ENCODE results near the gene TRIO.

The TRIO gene

GRCh38 chr5:14504332-14504727, 361.2 kb downstream of the TRIO start:
- no peak for DNase-seq (ENCODE audit: low read depth)
- H3K4me3 ChIP-seq (ENCODE audit: low read depth, low read length): no peak overlapping the region
- TF ChIP-seq, protein P1, sequence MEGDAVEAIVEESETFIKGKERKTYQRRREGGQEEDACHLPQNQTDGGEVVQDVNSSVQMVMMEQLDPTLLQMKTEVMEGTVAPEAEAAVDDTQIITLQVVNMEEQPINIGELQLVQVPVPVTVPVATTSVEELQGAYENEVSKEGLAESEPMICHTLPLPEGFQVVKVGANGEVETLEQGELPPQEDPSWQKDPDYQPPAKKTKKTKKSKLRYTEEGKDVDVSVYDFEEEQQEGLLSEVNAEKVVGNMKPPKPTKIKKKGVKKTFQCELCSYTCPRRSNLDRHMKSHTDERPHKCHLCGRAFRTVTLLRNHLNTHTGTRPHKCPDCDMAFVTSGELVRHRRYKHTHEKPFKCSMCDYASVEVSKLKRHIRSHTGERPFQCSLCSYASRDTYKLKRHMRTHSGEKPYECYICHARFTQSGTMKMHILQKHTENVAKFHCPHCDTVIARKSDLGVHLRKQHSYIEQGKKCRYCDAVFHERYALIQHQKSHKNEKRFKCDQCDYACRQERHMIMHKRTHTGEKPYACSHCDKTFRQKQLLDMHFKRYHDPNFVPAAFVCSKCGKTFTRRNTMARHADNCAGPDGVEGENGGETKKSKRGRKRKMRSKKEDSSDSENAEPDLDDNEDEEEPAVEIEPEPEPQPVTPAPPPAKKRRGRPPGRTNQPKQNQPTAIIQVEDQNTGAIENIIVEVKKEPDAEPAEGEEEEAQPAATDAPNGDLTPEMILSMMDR (IDR thresholded peaks at IDR 0.05; ENCODE audit: control insufficient read depth, extremely low read depth, insufficient read depth): no peak

- DNase-seq (ENCODE audit: low read depth): no peak
- TF ChIP-seq, protein P1 (IDR thresholded peaks at IDR 0.05; ENCODE audit: control insufficient read depth, extremely low read depth, insufficient read depth): no peak
- no peak overlapping the region for H3K4me3 ChIP-seq (ENCODE audit: low read depth, low read length)
Observed at GRCh38 chr5:14504816-14505215, 361.7 kb downstream of the TRIO start.

- no peak overlapping the region for H3K4me3 ChIP-seq (ENCODE audit: low read depth, low read length)
- no peak for DNase-seq (ENCODE audit: low read depth)
- TF ChIP-seq, protein P1 (IDR thresholded peaks at IDR 0.05; ENCODE audit: control insufficient read depth, extremely low read depth, insufficient read depth): no peak
Observed at GRCh38 chr5:14505310-14506139, 362.4 kb downstream of the TRIO start.

DNA sequence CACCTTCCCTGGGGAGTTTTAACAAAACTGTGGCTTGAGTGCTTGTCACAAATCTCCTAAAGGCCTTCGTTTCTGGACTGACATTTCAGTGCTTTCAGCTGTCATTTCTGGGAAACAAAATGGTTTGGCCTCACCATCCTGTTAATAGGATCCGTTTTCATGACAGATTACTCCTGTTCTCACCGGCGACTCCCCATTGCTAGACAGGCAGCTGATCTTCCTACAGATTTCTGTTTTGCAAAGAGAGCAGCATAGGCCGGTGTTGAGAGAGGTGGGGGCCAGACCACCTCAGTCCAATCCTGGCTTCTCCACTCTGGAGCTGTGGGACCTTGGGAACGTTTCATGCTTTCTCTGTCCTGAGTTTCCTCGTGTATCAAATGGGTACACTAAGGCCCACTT, 363.0 kb downstream of the TRIO start:
- no peak overlapping the region for H3K4me3 ChIP-seq (ENCODE audit: low read depth, low read length)
- DNase-seq (ENCODE audit: low read depth): no peak
- TF ChIP-seq, protein P1 (IDR thresholded peaks at IDR 0.05; ENCODE audit: control insufficient read depth, extremely low read depth, insufficient read depth): no peak

- TF ChIP-seq, protein P1 (IDR thresholded peaks at IDR 0.05; ENCODE audit: control insufficient read depth, extremely low read depth, insufficient read depth): no peak
- DNase-seq (ENCODE audit: low read depth): no peak
- no peak overlapping the region for H3K4me3 ChIP-seq (ENCODE audit: low read depth, low read length)
Observed at GRCh38 chr5:14506661-14507060, 363.5 kb downstream of the TRIO start.

GRCh38 chr5:14507156-14507941, 364.2 kb downstream of the TRIO start:
- TF ChIP-seq, protein P1 (IDR thresholded peaks at IDR 0.05; ENCODE audit: control insufficient read depth, extremely low read depth, insufficient read depth): no peak
- DNase-seq (ENCODE audit: low read depth): no peak
- no peak overlapping the region for H3K4me3 ChIP-seq (ENCODE audit: low read depth, low read length)
